ENCODE data around the gene SMARCAL1. TPM values are rescaled to one million over a fixed set of nuclear protein-coding genes. Genes with fewer than 3 reads are reported as not detected.

Gene SMARCAL1
- total and polyA plus RNA-seq, 4 donors = 3.4 to 9.3 (median 5.4) TPM

- Histone ChIP-seq H3K4me1 (ENCODE audit: control insufficient read depth in 4 of 4, insufficient read depth in 4 of 4, low read length in 3 of 4) (peaks cover 1 to 19% (median 14%) of the 10 kb centered on the region in 4 donors), H3K36me3 (ENCODE audit: control insufficient read depth in 4 of 4, insufficient read depth in 3 of 4, low read depth in 1 of 4, low read length in 3 of 4) (peaks cover 4 to 50% (median 39%) of the 10 kb centered on the region in 4 donors), H3K4me3 (ENCODE audit: low read depth in 1 of 3, low read length in 3 of 3) (no peak overlapping the region), H3K9me3 (ENCODE audit: control insufficient read depth in 4 of 4, low read length in 3 of 4) (no peaks in the 10 kb centered on the region), H3K27me3 (ENCODE audit: control insufficient read depth in 4 of 4, insufficient read depth in 4 of 4, low read length in 3 of 4) (no peaks in the 10 kb centered on the region), H3K9ac (ENCODE audit: low read depth in 1 of 2, low read length in 2 of 2) (no peak overlapping the region), H3K27ac (ENCODE audit: low read depth in 1 of 2, low read length in 2 of 2) (no peak overlapping the region)
- TF ChIP-seq HNF4A (conservative IDR thresholded peaks at IDR 0.05) (no peak), ATF3 (IDR thresholded peaks at IDR 0.05) (no peak), JUND (IDR thresholded peaks at IDR 0.05) (no peak), GABPA (IDR thresholded peaks at IDR 0.05 in 1 of 2, conservative IDR thresholded peaks at IDR 0.05 in 1 of 2) (no peak), FOXA2 (IDR thresholded peaks at IDR 0.05) (no peak), CTCF (IDR thresholded peaks at IDR 0.05; ENCODE audit: low read depth, low read length, missing input control) (no peak), NR2F2 (IDR thresholded peaks at IDR 0.05) (no peak), REST (IDR thresholded peaks at IDR 0.05) (no peak), FOXA1 (IDR thresholded peaks at IDR 0.05) (no peak), EGR1 (IDR thresholded peaks at IDR 0.05; ENCODE audit: low read depth in 2 of 2) (no peak), TAF1 (conservative IDR thresholded peaks at IDR 0.05) (no peak), HNF4G (IDR thresholded peaks at IDR 0.05) (no peak), RAD21 (IDR thresholded peaks at IDR 0.05) (no peak), RXRA (IDR thresholded peaks at IDR 0.05) (no peak), ZBTB33 (IDR thresholded peaks at IDR 0.05) (no peak), MAX (IDR thresholded peaks at IDR 0.05) (no peak), SP1 (IDR thresholded peaks at IDR 0.05) (no peak), YY1 (IDR thresholded peaks at IDR 0.05) (no peak)
- DNase-seq (ENCODE audit: low spot score) = no peak
- 94% methylated on average over 2 of the region's 2 CpGs for WGBS
Measured at GRCh38 chr2:216500572-216500971, 88.3 kb downstream of the SMARCAL1 start.

Measured in liver (tissue), 9 donors.